ENCODE measurements around the gene GALNT17. TPM values are rescaled to one million over a fixed set of nuclear protein-coding genes. Genes with fewer than 3 reads are reported as not detected.

Gene GALNT17
- total and polyA plus RNA-seq, 12 donors = 0.94 to 37.5 (median 8.1) TPM

DNA sequence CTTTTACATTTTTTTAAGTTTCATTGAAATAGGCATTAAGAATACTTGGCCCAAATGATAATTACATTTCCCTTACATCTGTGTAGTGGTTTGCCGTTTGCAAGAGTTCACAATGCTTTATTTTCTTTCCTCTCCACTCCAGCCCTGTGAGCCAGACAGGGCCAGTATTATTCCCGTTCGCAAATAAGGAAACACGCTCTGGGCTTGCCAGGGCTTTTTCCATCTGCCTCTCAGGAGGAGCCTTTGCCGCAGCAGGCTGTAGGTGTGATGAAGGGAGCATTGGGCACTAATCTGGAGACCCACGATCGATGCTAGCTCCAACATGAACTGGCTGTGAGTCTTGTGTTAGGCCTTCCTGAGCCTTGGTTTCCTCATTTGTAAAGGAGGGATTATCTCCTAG lies 154.4 kb downstream of the GALNT17 start:
- no peaks in the 10 kb centered on the region for H3K9me3 ChIP-seq (replicated peaks in 1 of 3)
- no peaks in the 10 kb centered on the region for H3K36me3 ChIP-seq (replicated peaks in 1 of 2)
- H3K4me3 ChIP-seq = no peak overlapping the region
- WGBS, 4 donors = 75 to 87% (median 81%) methylated on average over 7 of the region's 7 CpGs
- no peak for DNase-seq
- no peak overlapping the region for H3K27ac ChIP-seq
- TF ChIP-seq, protein P1, sequence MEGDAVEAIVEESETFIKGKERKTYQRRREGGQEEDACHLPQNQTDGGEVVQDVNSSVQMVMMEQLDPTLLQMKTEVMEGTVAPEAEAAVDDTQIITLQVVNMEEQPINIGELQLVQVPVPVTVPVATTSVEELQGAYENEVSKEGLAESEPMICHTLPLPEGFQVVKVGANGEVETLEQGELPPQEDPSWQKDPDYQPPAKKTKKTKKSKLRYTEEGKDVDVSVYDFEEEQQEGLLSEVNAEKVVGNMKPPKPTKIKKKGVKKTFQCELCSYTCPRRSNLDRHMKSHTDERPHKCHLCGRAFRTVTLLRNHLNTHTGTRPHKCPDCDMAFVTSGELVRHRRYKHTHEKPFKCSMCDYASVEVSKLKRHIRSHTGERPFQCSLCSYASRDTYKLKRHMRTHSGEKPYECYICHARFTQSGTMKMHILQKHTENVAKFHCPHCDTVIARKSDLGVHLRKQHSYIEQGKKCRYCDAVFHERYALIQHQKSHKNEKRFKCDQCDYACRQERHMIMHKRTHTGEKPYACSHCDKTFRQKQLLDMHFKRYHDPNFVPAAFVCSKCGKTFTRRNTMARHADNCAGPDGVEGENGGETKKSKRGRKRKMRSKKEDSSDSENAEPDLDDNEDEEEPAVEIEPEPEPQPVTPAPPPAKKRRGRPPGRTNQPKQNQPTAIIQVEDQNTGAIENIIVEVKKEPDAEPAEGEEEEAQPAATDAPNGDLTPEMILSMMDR (IDR thresholded peaks at IDR 0.05) = no peak
- no peak for TF ChIP-seq POLR2A (IDR thresholded peaks at IDR 0.05)
- no peaks in the 10 kb centered on the region for H3K27me3 ChIP-seq
- H3K4me1 ChIP-seq (replicated peaks in 1 of 2) = no peaks in the 10 kb centered on the region
- intact Hi-C loops (cut with DNase I) = no loop called here

DNA sequence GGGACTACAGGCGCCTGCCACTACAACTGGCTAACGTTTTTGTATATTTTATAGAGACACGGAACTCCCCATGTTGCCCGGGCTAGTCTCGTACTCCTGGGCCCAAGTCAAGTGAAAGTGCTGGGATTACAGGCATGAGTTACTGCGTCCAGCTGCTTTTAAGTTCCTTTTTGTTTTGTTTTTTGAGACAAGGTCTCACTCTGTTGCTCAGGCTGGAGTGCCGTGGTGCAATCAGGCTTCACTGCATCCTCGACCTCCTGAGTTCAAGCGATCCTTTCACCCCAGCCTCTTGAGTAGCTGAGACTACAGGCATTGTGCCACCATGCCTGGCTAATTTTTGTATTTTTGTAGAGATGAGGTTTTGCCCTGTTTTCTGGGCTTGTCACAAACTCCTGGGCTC lies 155.0 kb downstream of the GALNT17 start:
- Histone ChIP-seq H3K36me3 (replicated peaks in 1 of 2) (no peaks in the 10 kb centered on the region), H3K27me3 (no peaks in the 10 kb centered on the region), H3K4me3 (no peak overlapping the region), H3K27ac (no peak overlapping the region), H3K4me1 (replicated peaks in 1 of 2) (no peaks in the 10 kb centered on the region), H3K9me3 (replicated peaks in 1 of 3) (no peaks in the 10 kb centered on the region)
- intact Hi-C loops (cut with DNase I) = no loop called here
- DNase-seq = no peak
- no peak for TF ChIP-seq POLR2A (IDR thresholded peaks at IDR 0.05)
- TF ChIP-seq, protein P1 (IDR thresholded peaks at IDR 0.05) = no peak
- 66 to 75% (median 70%) methylated on average over 7 to 9 of the region's 9 CpGs for WGBS, 4 donors

DNA sequence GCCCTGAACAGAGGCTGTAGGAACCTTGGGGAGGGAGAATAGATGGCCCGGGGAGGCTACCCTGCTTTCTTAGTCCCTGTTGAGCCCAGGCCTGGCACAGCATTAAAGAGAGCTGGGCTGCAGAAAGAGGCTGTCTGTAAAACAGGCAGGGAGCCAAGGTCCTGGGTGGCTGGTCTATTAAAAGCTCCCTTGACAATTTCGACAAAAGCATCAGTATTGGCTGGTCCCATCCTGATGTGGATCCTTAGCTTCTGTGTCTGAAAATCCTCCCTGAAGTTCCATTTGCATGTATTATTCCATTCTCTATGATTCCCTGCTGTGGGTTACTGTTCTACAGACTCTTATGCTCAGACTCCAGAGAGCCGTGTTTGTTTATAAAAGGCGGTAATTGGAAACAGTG lies 158.5 kb downstream of the GALNT17 start:
- Histone ChIP-seq H3K27me3 (no peaks in the 10 kb centered on the region), H3K4me3 (no peak overlapping the region), H3K27ac (no peak overlapping the region), H3K36me3 (replicated peaks in 1 of 2) (no peaks in the 10 kb centered on the region), H3K9me3 (replicated peaks in 1 of 3) (no peaks in the 10 kb centered on the region), H3K4me1 (replicated peaks in 1 of 2) (no peaks in the 10 kb centered on the region)
- WGBS, 4 donors = 27 to 44% (median 40%) methylated on average over 3 to 4 of the region's 4 CpGs
- no peak for TF ChIP-seq POLR2A (IDR thresholded peaks at IDR 0.05)
- TF ChIP-seq, protein P1 (IDR thresholded peaks at IDR 0.05) = no peak
- intact Hi-C loops (cut with DNase I) = no loop called here
- DNase-seq = peak in 6 of 7 donors; percentile 31 to 65 (median 50)

DNA sequence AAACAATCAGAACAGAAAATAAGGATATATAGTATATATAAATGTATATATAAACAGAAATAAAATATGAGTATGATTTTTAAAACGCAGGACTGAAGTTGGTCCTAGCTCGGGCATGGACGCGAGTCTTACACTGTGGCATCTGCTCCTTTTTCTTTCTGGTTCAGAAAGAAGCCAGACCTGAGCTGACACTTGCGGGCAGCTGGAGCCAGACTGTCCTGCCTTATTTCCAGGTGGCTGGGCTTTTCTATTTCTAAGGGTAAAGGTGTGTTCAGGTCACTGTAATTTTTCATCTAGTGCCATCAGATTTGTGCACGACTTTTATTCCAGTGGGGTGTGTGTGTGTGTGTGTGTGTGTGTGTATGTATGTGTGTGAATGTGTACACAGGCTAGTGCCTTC lies 166.4 kb downstream of the GALNT17 start:
- no peak for DNase-seq
- 76 to 86% (median 83%) methylated on average over 6 of the region's 6 CpGs for WGBS, 4 donors
- Histone ChIP-seq H3K27ac (no peak overlapping the region), H3K9me3 (replicated peaks in 1 of 3) (no peaks in the 10 kb centered on the region), H3K4me3 (no peak overlapping the region), H3K4me1 (replicated peaks in 1 of 2) (peaks cover 0 to 4% of the 10 kb centered on the region in 2 donors), H3K27me3 (no peaks in the 10 kb centered on the region), H3K36me3 (replicated peaks in 1 of 2) (no peaks in the 10 kb centered on the region)
- TF ChIP-seq POLR2A (IDR thresholded peaks at IDR 0.05) = no peak
- TF ChIP-seq, protein P1 (IDR thresholded peaks at IDR 0.05) = no peak
- intact Hi-C loops (cut with DNase I) = no loop called here
